ENCODE measurements around the gene ROM1.

The ROM1 gene

DNA sequence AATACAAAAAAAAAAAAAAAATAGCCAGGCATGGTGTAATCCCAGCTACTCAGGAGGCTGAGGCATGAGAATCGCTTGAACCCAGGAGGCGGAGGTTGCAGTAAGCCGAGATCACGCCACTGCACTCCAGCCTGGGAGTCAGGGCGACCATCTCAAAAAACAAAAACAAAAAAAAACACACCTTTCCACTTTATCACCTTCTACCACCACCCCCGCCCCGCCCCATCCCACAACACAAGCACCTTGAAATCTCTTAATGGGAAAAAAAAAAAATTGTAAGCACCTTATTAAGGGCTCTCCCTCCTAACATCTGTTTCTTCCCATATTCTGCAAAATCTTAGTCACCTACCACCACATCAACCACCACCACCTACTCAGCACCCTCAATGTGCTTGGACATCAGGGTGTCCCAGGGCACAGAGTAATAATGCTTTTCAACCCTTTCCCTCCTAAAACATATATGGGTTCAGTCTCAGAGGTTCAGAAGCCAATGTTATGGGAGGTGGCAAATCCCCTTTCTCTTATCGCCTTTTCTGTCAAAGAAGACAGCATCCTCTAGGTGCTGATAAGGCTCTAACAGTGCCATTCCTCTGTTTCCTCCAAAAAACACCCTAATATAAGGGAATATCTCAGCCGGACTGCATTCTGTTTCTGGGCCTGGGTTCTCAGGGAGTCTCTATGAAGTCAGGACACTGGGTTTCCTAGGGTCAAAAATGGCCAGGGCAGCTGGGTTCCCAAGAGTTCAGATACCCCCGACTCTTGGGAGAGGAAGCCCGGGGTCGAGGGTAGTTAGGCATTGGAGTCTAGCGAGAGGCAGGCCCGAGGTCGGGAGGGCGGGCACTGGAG, 39.3 kb downstream of the ROM1 start:
- DNase-seq, result no peak

DNA sequence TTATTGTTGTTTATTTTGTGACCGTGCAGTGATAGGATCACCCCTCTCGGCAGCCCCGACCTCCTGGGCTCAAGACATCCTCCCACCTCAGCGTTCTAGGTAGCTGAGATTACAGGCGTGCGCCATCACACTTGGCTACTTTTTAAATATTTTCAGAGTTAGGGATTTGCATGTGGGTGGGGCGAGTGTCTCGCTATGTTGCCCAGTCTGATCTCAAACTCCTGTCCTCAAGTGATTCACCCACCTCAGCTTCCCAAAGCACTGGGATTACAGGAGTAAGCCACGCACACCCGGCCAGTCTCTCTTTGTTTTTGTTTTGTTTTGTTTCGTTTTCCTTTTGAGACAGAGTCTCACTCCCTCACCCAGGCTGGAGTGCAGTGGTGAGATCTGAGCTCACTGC, 41.2 kb downstream of the ROM1 start:
- DNase-seq, result no peak

- no peak for DNase-seq
Observed at GRCh38 chr11:62656796-62657429, 43.9 kb downstream of the ROM1 start.

DNA sequence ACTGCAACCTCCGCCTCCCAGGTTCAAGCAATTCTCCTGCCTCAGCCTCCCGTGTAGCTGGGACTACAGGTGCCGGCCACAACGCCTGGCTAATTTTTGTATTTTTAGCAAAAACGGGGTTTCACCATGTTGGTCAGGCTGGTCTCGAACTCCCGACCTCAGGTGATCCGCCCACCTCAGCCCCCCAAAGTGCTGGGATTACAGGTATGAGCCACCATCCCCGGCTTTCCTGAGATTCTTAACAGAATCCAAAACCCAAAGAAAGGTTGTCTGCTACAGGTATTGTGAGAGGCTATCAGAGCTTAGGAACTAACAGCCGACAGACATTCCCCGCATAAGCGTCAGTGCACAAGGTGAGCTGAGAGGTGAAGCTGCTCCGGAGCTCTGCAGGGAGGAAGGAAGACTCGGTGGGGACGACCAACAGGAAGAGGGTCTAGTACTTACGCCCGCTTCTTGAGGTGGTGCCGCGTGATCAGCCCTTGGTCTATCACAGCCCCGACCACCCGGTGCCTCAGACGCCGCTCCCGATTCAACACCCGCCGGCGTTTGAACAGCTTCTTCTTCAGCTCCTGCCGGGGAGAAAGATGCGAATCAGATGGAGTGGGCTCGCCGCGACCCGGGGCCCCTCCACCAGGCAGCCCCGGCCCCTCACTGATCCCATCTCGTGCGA, 51.5 kb downstream of the ROM1 start:
- DNase-seq, result peak in 1 of 2 experiments; percentile 76
